Mucosa of rectum (tissue), 2 donors: ENCODE results near the gene SHB.

Experiments used
- H3K27ac ChIP-seq, 2 donors: one replicate each; pipeline ENCODE4 v1.7.0; 2013; ENCODE audit warnings: inconsistent platforms in 2 of 2, low read depth in 2 of 2, low read length in 2 of 2
- H3K27me3 ChIP-seq, 2 donors: one replicate each; pipeline ENCODE4 v1.7.0; 2013; ENCODE audit warnings: low read length in 2 of 2; ENCODE audit not compliant: control insufficient read depth in 2 of 2, insufficient read depth in 2 of 2
- H3K36me3 ChIP-seq, 2 donors: one replicate each; pipeline ENCODE4 v1.7.0; 2013; ENCODE audit warnings: low read length in 2 of 2; ENCODE audit not compliant: control insufficient read depth in 2 of 2, insufficient read depth in 2 of 2
- H3K4me1 ChIP-seq, 2 donors: one replicate each; pipeline ENCODE4 v1.7.0; 2013; ENCODE audit warnings: low read length in 2 of 2, mild to moderate bottlenecking in 1 of 2; ENCODE audit not compliant: control insufficient read depth in 2 of 2, insufficient read depth in 2 of 2
- H3K4me3 ChIP-seq, 2 donors: one replicate each; pipeline ENCODE4 v1.7.0; 2013; ENCODE audit warnings: low read length in 2 of 2
- H3K9ac ChIP-seq, 2 donors: one replicate each; pipeline ENCODE4 v1.7.0; 2013; ENCODE audit warnings: low read length in 2 of 2, low read depth in 1 of 2, mild to moderate bottlenecking in 1 of 2
- H3K9me3 ChIP-seq, 2 donors: one replicate each; pipeline ENCODE4 v1.7.0; 2013; ENCODE audit warnings: low read length in 2 of 2; ENCODE audit not compliant: control insufficient read depth in 2 of 2
- donor health status: healthy.
- donor health status: Normal muscosa, but diverticular disease.

Gene SHB, protein sequence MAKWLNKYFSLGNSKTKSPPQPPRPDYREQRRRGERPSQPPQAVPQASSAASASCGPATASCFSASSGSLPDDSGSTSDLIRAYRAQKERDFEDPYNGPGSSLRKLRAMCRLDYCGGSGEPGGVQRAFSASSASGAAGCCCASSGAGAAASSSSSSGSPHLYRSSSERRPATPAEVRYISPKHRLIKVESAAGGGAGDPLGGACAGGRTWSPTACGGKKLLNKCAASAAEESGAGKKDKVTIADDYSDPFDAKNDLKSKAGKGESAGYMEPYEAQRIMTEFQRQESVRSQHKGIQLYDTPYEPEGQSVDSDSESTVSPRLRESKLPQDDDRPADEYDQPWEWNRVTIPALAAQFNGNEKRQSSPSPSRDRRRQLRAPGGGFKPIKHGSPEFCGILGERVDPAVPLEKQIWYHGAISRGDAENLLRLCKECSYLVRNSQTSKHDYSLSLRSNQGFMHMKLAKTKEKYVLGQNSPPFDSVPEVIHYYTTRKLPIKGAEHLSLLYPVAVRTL

DNA sequence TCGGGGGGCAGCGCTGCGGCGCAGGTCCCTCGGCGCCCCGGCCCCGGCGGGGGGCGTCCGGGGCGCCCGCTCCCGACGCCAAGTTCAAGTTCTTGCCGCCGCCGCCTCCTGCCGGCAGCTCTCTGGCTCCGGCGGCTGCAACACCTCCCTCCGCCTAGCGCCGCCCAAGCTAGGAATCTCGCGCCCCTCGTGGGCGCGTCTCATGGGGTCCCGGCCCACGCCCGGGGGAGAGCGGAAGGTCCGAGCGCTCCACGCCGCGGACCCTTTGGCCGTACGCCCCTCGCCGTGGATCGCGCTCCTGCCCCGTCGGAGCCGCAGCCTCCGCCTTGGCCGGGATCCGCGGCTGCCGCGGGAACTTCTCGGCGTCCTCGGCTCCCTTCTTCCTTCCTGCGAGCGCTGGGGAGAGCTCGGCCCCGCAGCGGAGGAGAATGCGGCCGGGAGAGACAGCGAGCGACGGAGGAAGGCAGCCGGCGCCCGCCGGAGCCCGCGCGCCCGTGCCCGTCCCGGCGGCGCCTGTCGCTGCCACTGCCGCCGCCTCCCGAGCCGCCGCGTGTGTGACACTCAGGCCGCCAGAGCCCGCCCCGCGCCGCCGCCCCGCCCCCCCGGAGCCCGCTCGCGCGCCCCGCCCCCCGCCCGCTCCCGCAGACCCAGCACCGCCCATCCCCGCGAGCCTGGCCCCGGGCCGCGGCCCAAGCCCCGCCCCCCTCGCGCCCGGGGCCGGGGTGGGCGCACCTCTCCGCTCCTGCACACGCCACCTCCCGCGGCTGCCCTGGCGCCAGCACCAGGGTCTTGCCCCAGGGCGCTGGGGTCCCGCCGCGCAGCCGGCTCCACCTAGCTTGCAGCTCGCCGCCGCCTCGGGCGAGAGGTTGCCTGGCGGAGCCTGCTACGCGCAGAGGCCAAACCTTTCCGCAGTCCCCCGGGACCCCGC, at the start of gene SHB:
Gene SHB (minus strand): TSS at position 527 of the 928 bp plus-strand sequence. CDS start 582 bp downstream, outside the sequence.
- Histone ChIP-seq H3K4me3 (peak within 1 kb of the TSS; percentile 80 to 85), H3K4me1 (peaks cover 34 to 46% of the 10 kb centered on the region in 2 donors), H3K27ac (peak within 1 kb of the TSS; percentile 93 to 97), H3K27me3 (no peaks in the 10 kb centered on the region), H3K9ac (peak within 1 kb of the TSS; percentile 88 to 90), H3K36me3 (no peaks in the 10 kb centered on the region), H3K9me3 (no peaks in the 10 kb centered on the region)

DNA sequence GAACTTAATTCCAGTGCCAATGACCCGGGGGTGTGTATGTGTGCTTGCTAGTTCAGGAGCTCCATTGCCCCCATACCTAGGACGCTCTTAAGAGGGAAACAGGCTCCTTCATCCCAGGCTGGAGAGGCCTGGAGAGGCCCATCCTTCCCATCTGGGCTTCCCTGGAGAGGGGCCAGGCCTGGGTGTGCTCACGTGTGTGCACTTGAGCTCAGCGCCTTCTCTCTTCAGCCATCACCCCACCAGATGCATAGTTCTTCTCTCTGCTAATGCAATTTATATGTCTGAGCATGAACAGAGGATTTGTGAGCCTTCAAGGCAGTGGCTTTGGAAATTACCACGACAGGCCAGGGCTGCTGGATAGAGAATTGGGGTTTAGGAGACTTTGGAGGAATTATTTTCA, 48.6 kb upstream of the SHB start:
- no peak overlapping the region for H3K9ac ChIP-seq
- H3K4me1 ChIP-seq: no peaks in the 10 kb centered on the region
- H3K36me3 ChIP-seq: no peaks in the 10 kb centered on the region
- H3K9me3 ChIP-seq: no peaks in the 10 kb centered on the region
- H3K27ac ChIP-seq: no peak overlapping the region
- H3K4me3 ChIP-seq: no peak overlapping the region
- H3K27me3 ChIP-seq: peaks cover 0 to 3% of the 10 kb centered on the region in 2 donors

DNA sequence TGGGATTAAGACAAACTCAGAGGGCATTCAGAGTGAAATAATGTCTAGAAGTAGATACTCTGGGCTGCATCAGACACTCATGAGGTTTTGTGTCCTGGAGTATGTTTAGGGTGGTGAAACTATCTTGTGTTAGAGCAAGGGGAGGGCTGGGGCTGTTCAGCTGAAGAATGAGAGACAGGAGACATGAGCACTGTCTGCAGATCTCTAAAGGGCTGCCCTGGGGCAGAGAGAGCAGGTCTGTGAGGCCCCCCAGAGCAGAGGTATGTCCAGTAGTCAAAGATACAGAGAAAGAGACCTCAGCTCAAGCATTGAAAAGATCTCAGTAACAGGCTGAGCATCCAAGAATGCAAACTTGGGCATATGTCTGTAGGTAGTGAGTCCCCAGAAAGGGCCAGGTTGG, 45.9 kb upstream of the SHB start:
- no peaks in the 10 kb centered on the region for H3K36me3 ChIP-seq
- H3K9ac ChIP-seq: no peak overlapping the region
- H3K4me3 ChIP-seq: no peak overlapping the region
- H3K27ac ChIP-seq: no peak overlapping the region
- no peaks in the 10 kb centered on the region for H3K4me1 ChIP-seq
- peaks cover 0 to 3% of the 10 kb centered on the region in 2 donors for H3K27me3 ChIP-seq
- H3K9me3 ChIP-seq: no peaks in the 10 kb centered on the region

DNA sequence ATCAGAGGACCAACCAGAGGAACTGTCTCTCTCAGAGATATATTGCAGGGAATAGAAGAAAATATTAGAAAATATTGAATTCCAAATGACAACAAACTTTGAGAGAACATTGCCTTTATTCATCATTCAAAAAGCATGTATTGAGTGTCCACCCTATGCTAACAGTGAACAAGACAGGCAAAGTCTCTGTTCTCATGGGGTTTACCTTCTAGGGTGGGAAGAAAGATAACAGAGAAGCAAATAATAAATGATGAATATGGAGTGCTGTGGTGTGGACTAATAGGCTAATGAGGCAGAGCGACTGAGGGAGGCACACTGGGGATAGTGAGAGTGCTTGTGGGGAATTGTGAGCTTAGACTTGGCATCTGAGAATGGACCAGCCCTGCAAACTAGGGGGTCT, 43.4 kb upstream of the SHB start:
- Histone ChIP-seq H3K36me3 (no peaks in the 10 kb centered on the region), H3K27ac (no peak overlapping the region), H3K4me3 (no peak overlapping the region), H3K9ac (no peak overlapping the region), H3K27me3 (peaks cover 0 to 3% of the 10 kb centered on the region in 2 donors), H3K4me1 (no peaks in the 10 kb centered on the region), H3K9me3 (no peaks in the 10 kb centered on the region)

DNA sequence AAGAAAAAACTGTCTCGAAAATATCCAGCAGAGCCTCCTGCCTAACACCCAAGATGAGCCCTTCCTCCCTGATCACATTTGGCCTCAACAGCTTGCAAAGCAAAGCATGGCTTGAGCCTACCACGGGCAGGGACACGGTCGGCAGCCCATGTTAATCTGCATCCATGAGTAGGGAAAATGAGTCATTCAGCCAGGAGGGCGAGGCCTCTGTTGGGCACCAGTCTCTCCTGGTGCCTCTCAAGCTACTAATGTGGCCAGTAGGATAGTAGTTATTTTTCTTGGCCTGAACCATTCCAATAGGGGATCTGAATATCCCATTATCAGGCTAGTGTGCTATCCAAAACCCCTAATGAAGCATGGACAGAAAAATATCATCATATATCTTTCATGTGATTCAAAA, 43.0 kb upstream of the SHB start:
- Histone ChIP-seq H3K9ac (no peak overlapping the region), H3K36me3 (no peaks in the 10 kb centered on the region), H3K4me1 (no peaks in the 10 kb centered on the region), H3K4me3 (no peak overlapping the region), H3K27ac (no peak overlapping the region), H3K27me3 (peaks cover 0 to 3% of the 10 kb centered on the region in 2 donors), H3K9me3 (no peaks in the 10 kb centered on the region)

DNA sequence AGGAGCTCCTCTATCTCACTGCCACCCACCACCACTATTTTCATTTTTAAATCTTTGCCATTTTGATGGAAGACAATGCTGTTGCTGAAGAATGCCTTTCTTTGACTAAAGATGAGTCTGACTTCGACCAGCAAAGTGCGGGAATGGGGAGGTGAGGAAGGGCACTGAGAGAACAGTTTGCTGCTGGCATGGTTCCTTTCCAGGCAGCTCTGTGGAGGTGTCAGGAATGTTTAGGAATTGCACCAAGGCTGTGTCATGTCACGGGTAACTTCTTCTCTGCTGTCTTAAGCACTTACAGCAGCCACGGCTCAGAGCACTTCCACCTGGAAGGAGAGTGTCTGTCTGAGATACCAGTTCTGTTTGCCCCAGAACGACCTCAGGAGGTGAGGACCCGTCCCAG, 41.4 kb upstream of the SHB start:
- Histone ChIP-seq H3K4me1 (no peaks in the 10 kb centered on the region), H3K36me3 (no peaks in the 10 kb centered on the region), H3K27me3 (peaks cover 0 to 1% of the 10 kb centered on the region in 2 donors), H3K27ac (no peak overlapping the region), H3K9me3 (no peaks in the 10 kb centered on the region), H3K9ac (no peak overlapping the region), H3K4me3 (no peak overlapping the region)

DNA sequence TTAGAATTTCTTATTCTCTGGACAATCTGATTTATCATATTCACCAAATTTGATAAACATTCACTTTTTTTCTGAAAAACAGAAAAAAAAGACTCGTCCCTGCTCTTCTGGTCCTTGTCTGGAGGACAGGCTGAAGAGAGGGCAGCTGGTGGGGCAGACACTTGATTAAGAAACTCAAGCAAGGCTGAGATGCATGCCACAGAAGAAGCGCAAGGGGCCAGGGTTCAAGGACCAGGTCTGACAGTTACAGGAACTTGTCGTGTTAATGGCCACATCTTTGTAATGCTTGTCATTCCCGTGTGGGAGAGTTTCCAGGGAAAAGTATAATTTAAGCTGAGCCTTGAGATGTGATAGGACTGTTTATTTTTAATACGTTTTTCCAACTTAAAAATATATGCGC, 40.6 kb upstream of the SHB start:
- H3K36me3 ChIP-seq: no peaks in the 10 kb centered on the region
- no peak overlapping the region for H3K4me3 ChIP-seq
- no peaks in the 10 kb centered on the region for H3K27me3 ChIP-seq
- no peak overlapping the region for H3K27ac ChIP-seq
- H3K9ac ChIP-seq: no peak overlapping the region
- no peaks in the 10 kb centered on the region for H3K4me1 ChIP-seq
- no peaks in the 10 kb centered on the region for H3K9me3 ChIP-seq

DNA sequence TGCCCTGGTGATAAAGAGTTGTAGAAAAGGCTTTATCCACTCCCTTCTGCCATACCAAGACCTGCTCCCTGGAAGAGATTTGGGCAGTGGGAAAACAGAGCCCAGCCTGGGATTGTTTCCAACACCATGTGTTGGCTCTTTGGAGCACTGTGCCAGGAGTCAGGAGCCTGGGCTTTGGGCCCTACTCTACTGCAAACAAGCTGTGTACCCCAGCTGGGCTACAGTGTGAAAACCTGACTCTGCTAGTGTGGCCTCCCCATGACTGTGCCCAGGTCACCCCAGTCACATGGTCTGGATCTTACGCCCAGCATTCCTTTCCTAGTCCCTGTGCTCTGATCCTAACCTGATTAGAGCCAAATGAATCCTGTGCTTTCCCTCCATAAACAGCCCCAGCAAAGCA, 39.3 kb upstream of the SHB start:
- Histone ChIP-seq H3K4me1 (no peaks in the 10 kb centered on the region), H3K4me3 (no peak overlapping the region), H3K36me3 (no peaks in the 10 kb centered on the region), H3K27ac (no peak overlapping the region), H3K9me3 (no peaks in the 10 kb centered on the region), H3K27me3 (no peaks in the 10 kb centered on the region), H3K9ac (no peak overlapping the region)

DNA sequence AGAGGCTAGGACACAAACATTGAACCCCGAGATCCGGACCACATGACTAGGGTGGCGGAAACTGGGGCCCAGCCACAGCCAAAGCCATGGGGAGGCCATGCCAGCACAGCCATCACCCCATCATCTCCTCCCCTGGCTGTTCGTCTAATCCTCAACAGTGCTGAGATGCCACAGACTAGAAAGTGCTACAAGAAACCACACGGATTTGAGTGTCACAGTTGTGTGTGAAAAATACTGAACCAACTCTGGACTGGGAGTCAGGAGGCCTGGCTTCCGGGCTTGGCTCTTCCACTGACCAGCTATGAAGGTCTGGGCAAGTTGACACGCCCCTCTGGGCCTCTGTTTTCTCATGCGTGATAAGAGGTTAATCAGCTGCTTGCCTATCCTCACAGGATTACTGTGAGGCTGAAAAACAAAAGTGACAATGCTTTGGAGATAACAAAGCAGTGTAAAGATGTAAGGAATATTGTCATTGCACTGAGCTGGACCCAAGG, 38.8 kb upstream of the SHB start:
- H3K4me1 ChIP-seq: no peaks in the 10 kb centered on the region

DNA sequence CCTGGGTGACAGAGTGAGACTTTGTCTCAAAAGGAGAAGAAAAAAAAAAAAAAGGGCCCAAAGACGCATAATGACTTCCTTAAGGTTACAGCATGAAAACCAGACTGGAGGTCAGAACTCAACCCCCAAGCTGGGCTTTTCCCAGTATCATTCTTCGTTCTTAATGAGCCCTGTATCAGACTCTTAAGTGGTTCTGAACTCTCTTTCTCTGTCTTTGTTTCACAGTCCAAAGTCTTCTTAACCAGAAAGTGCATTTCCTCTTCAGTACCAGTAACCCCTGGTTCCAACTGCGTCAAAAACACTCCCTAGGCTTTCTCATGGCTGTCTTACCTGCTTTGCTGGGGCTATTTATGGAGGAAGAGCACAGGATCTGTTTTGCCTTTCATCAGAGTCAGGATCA, 38.4 kb upstream of the SHB start:
- no peaks in the 10 kb centered on the region for H3K36me3 ChIP-seq
- H3K9me3 ChIP-seq: no peaks in the 10 kb centered on the region
- H3K4me3 ChIP-seq: no peak overlapping the region
- no peak overlapping the region for H3K27ac ChIP-seq
- no peaks in the 10 kb centered on the region for H3K27me3 ChIP-seq
- no peaks in the 10 kb centered on the region for H3K4me1 ChIP-seq
- no peak overlapping the region for H3K9ac ChIP-seq

More for the DNA sequence above, 38.8 kb upstream of the SHB start:
- no peak overlapping the region for H3K9ac ChIP-seq
- H3K36me3 ChIP-seq: no peaks in the 10 kb centered on the region
- H3K27me3 ChIP-seq: no peaks in the 10 kb centered on the region
- H3K4me3 ChIP-seq: no peak overlapping the region
- H3K9me3 ChIP-seq: no peaks in the 10 kb centered on the region
- no peak overlapping the region for H3K27ac ChIP-seq
